CD4-positive, alpha-beta T cell treated with Interleukin-1 beta for 1 hour (primary cell): Measurements from ENCODE around the gene EHF.
A peak's percentile ranks its signal among the peaks of the same experiment; 100 is the strongest.

Experiments
- DNase-seq, 2 donors: peaks; one replicate each; pipeline ENCODE4 v3.0.0-alpha.2; 2020 to 2022

The EHF gene

DNA sequence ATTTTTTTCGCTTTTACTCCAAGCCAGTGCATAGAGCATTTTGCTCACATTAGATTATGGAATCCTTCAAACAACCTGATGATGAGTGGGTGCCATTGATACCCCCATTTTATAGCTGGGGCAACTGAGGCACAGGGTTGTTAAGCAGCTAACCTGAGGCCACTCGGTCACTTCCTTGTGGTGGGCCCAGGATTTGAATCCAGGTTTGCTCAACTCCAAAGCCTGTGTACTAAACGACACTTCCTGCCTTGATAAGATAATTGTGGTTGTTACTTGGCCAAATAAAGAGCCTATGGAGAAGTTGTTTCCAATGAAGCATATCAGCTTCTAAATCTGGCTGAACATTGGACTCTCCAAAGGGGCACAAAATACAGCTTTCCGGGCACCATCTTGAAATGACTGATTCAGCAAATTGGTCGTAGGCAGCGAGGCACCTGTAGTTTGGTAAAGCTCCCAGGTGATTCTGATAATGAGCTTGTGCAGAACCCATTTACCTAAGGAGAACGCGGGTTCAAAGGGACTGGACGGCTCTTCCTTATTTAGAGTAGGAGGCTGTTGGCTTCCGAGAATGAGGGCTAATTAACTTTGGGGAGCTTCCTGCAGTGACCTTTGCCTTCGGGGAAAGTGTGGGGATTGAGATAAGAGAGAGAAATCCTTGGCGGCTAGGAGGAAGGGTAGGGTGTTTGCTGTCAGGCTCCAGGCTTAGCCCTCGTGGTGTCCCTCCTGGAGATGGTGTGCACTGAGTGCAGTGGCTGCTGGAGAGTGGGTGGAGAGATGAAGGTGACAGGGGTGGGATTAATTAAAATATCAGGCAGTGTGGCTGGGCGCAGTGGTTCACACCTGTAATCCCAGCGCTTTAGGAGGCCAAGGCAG, 17.5 kb upstream of the EHF start:
- DNase-seq, result no peak

DNA sequence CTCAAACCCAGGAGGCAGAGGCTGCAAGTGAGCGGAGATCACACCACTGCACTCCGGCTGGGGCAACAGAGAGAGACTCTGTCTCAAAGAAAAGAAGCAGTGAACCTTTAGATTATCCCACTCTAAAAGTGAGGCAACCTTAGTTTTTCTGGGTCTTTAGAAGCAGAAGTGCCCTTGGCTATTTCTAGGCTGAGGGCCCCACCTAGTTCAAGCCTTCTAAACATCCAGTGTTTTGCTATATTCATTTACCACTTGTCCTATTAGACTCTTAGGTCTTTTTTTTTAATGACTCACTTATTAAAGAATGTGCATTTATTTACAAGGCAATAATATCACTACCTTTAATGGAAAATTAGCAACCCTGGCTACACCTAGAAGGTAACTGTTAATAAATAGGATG, 16.7 kb upstream of the EHF start:
- no peak for DNase-seq

DNA sequence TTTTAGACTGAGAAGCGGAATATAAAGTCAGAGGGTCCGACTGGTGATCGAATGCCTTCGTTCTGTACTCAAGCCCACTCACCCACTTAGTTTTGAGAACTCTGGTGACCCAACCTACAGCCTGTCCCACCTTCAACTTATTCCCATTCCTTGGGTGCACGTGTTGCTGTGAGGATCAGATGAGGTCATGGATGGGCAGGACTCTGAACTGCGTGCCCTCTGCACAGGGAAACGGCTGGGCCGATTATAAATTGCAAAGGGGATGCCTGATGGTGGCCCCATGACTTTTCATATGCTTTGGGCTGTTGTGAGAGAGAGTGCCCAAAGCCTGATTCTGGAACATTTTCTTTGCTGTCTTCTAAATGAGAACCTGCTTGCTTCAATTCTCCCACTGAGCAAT, 16.0 kb upstream of the EHF start:
- no peak for DNase-seq

DNA sequence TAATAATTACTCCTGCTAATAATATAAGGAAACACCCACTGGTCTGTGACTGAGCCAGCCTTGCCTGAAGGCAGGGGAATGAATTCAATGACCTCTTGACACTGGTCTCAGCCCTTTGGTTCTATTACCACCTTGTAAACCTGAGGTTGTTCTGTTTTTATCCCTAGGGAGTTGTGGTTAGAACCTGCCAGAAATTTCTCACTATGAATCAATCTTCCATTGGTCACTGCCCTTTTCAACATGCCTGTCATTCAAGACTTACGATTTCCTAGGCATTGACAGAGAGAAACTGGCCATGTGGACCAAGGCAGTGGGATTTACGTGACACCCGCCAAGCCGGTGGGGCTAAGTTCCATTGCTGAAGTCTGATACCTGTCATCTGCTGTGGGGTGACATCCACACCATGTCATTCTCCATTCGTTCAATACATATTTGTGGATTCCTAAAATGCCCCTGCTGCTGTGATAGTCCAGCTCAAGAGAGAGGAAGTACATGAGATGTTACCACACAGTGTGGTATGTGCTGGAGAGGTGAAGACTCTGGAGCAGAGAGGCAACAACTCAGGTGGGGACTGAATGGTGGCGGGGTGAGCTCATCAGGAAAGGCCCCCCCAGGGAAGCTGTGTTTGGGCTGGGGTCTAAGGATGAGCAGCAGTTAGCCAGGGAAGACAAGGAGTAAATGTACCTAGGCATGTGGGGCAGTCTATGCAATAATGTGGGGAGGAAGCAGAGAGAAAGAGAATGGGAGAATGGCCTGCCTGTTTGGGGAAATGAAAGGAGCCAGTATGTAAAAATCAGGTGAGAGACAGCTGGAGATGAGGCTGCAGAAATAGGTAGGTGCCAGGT, 15.2 kb upstream of the EHF start:
- DNase-seq, result no peak

DNA sequence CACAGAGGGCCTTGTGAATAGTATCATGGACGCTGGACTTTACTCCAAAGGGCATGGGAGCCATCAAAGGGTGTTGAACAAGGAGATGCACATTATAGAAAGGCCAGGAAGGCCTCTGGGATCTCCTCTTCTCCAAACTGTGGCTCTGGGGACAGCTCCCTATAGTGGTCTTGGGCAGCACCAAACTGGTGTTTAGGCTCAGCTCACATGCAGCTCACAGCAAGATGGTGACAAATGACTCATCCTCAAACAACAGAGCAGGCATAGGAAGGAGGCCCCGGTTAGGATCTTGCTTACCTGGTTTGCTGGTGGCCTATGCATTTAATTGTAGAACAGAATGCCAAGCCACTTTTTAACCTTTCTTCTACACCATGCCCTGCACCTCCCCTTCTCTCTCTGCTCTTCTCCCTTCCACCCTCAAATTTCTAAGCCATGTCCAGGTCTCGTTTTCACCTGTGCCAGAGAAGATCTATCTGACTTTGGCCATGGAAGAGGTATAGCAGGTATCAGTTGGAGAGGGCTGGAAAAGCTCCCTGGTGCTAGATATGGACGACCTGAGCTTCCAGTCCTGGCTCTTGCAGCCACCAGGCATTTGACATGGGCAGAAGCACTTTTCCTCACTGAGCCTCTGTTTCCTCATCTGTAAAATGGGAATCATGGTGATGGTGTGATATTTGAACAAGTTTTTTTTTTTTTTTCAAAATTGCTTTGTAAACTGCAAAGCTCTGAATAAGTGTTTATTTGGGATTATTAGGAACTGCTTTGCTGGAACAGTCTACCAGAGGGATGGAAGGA, 14.4 kb upstream of the EHF start:
- DNase-seq, result no peak

DNA sequence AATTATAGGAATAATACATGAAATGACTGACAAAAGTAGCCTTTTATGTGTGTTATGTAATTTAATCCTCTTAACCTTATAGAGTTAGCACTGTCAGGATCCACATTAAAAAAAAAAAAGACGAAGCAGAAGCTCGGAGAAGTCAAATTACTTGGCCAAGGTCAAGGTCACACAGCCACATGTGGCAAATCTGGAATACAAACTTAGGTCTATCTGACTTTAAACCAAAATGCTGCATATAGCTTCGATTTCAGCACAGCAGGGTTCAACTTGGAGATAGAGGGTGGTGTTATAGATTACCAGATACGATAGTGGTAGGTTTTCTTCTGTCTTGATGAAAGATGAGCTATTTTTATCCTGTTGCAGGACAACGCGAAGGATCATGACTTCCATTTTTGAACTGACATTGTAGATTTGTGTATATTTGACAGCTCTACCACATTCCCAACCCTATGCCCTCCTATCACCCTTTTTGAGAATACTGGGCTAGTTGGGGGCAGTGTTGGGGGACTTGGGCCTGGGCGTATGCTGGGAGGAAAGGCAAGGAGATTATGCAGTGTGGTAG, 11.6 kb upstream of the EHF start:
- DNase-seq, result no peak

DNA sequence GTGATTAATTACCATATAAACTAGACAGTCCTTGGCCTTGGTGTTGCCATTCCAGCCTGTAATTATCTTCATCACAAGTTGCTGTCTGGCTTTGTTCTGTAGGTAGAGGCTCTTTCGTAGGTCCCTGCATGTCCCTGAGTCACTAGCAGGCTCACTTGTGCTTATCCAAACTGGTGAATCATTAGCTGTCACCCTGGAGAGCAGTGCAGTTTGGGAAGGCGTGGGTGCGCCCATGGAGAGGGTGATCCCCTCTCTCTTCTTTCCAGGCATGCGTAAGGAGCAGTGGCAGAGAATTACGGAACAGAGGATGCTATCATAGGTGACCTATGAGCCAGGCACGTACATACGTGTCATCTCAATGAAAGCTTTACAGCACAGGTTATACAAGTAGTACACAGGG, 11.0 kb upstream of the EHF start:
- DNase-seq, result no peak

DNA sequence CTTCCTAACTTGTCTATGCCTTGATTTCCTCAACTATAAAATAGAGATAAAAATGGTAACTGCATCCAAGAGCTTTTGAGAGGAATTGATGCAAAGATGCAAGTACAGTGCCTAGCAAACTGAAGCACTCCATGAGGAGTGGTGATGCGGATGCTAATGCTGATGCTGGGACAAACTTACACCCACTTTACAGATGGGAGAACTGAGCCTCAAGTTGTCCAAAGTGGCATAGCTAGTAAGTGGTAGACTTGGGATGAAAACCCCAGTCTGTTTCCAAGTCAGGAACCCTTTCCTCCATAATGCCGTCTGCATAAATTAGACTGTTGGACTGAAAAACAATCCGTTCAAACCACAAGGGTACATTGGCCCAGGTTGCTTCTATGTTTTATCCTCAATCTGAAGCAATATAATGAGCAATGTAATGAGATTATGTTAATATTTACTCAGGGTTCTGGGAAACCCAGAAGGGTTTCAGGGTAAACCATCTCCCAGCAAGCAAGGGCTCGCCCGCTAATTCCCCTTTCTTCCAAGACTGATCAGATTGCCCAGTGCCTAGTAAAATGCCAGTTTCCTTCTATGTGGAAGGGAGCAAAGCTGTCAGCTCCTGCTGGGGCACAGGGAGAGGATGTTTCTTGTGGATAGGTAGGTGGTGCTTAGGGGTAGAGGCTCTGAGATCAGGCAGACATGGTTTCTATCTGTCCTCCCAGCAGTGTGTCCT, 10.4 kb upstream of the EHF start:
- DNase-seq, result no peak

DNA sequence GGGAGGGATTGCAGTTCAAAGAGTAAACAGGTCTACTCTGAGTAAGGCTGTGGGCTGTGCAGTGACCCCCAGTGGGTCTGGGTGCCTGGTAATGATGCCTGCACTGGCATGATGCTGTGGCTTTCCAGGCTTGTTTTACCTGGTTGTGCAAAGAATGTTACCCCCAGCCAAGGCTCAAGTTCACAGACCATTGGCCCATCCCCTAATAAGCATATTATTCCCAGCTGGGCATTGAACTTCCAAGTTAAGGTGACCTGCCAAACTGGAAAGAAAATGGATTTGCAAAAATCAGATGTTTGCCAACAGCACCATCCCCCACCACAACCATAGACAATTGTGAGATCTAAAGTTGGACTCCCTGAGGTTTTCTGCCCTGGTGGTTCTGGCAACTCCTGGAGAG, 7.9 kb upstream of the EHF start:
- no peak for DNase-seq

DNA sequence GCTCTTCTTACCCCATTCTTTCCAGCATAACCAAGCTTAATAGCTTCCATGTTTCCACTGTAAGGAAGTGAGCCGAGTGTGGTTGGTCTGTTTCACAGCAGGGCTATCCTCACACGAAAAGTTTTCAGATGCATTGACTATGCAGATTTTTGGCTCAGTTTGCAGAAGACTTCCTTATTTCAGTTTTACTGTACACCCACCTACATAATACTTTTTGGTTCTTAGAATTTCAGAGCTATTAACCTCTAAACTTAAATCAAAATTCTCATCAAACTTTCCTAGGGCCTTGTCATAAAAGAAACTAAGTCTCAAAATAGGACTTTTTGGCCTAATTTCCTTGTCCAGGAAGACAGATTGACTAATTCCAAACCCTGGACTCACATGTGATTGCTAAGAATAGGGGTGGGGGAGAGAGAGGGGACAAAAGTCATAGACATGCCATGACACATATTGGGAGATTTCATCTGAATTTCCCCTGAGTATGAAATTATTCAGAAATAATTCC, 7.3 kb upstream of the EHF start:
- no peak for DNase-seq

DNA sequence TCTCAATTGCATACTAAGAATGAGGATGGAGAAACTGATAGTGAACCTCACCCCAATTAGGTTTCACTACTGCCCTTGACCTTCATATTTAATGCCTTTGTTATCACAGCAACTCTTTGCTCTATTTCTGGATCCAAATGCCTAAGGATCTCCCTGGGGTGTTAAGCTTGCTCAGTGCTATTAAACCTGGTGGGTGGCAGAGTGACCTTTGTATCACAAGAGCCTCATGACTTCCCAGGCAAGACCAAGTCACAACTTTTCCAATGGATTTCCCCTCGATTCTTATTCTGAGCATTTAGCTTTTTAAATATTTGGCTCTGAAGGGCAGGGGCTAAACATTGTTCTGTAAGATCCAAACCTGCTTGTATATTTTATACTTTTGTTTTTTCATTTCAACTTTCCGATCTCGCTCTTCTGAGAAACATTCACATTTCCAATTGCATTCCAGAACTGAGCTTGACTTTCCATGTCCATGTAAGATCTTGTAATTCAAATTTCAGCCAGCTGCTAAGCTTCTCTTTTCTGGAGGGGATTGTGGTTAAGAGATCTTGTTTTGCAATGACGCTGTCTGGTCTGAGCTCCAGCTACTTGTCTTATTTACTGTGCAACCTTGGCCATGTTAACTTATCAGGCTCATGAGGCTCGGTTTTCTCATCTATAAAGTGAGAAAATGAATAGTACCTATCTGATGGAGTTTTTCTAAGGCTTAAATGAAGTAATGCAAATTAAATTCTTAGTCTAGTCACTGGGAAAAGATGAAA, 6.4 kb upstream of the EHF start:
- no peak for DNase-seq

DNA sequence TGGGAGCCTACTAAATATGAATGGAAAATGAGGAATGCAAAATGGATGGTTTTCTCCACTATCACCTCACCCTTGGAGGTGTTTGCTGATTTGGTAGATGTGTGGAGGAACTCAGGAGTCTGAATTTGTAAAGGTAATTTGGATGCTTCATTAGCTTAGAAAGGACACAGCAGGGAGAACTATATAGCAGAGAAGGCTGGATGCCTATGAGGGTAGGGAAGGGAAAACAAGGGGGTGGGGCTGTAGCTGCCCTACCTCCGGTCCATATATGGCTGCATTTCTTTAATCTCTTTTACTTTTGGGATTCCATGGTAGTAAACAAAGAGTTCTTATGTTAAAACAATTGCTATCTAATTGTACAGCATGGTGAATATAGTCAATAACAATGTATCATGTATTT, 4.8 kb upstream of the EHF start:
- no peak for DNase-seq

DNA sequence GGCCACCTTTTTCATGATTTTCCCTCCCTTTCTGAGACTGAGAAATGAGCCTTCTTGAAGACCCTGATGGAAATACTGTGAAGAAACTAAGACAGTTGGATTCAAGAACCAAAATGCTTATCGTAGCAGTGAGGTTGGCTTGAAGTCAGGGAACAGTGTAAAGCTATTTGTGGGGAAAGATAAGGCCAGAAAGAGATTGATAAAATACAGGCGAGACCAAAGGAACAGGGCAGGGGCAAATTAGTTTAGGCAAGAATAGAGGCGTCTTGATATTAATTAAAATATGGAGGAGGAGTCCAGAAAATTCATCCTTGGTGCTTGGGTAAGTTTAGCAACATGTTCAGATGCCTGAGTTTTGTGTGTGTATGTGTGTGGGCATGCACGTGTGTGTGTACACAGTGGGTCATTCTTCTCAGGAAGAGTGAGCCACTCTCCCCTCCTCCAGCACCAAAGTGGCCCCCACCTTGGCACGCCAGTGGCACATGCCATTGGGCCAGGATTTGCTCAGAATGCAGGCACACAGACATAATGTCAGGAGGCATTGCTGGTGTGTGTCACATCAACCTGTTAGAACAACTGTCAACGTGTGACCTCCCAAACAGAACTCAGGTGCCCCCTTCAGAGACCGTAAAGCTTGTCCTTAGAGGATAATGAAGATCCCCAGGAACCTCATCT, 3.9 kb upstream of the EHF start:
- no peak for DNase-seq

DNA sequence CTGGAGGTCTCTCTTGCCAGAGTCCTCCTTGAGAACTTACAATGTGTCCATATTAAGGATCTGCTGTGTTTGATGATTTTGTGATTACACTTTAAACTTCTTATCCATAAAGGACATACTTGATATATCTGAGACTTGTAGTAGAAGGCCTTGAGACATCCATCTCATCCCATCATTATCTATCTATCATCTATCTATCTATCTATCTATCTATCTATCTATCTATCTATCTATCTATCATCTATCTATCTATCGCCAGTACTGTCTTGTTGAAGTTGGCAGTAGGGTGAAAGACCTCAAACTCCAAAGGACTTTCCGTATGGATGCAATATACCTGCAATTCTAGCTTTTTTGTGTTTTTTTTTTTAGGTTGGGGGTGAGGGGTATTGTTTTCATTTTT, 2.5 kb upstream of the EHF start:
- no peak for DNase-seq

DNA sequence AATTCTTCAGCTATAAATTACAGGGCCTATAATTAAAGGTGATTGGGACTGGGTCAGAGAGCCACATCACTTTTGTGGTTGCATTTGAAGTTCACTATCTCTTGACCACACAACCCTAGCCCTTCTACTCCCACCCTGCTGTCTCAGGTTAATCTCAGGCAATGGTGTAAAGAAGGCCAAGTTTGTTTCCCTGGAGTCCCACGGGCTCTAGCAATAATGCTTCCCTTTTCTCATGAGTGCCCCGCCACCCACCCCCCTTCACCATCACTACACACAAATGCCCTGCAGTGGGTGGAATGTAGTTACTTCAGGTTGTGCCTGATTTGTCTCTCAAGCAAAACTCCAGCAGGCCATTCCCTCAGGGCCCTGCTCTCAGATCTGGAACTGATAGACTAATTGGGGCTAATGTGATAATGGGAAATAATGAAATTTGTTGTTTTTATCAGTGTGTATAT, 1.8 kb upstream of the EHF start:
- DNase-seq, result no peak

DNA sequence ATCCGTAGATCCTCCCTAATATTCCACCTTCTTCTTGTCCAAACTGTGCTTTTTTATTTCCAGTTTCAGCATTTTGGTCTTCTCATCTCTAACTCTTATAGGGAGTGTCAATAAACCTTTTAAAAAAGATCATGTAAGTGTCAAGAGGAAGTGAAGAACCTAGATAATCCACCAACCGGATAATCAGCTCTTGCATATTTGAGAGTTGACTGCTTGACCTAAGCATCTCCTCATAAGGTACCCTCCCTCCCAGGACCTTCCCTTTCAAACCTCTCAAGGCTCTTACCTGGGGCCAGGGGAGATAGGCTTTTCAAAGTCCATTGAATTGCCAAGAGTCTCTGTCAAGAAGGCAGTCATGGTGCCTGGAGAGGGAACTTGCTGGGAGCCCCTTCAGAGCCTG, 691 bp upstream of the EHF start:
- DNase-seq, result no peak

DNA sequence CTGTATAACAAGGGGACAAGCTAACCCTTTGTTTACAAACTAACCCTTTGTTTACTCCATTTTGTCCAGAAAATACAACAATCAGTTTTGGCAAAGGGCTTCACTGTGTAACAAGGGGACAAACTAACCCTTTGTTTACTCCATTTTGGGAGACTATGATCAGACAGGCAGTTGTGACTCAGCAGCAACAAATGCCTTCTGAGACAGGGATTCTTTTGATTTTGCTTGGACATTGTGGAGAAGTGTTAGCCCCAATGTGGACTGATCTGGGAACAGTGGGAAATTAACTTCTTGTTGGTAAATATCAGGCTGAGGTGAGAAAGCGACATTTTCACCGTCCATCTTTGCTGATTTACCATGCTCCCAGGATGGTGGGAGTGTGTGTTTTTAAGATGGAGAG, 983 bp downstream of the EHF start:
- DNase-seq, result no peak

DNA sequence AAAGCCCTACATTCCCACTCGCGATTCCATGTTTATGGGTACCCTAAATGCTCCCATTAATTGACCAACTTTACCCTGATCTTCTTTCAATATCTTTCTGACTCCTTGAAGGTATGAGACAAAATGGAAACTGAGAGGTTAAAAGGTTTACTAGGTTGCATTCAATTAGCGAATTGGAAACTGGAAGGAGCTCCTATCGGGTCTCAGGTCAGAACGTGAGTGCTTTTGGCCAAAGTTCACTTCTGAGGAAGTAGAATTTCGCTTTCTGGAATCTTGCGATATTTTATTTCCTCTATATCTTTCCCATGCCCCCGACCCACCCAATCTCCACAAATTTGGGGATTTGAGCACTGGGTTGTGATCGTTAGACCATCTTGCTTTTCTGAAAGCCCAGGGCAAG, 2.6 kb downstream of the EHF start:
- no peak for DNase-seq

DNA sequence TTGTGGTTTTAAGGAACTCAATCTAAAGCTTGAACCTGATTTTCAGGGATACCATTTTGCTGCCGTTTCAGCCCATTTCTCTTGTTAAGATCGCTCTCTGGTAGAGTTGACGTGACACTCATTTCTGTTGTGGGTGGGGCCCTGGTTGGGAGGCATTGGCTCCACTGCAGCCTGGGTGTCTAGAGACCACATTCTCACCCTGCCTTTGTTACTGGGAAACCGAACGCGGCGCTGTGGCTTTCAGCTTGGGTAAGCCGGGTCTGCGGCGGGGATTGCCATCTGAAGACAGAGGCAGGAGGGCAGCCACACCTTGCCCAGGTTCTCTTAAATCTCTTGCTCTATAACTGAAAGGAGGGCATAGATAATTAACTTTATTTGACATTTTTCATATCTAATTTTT, 3.2 kb downstream of the EHF start:
- peak; percentile 31 to 34 for DNase-seq

DNA sequence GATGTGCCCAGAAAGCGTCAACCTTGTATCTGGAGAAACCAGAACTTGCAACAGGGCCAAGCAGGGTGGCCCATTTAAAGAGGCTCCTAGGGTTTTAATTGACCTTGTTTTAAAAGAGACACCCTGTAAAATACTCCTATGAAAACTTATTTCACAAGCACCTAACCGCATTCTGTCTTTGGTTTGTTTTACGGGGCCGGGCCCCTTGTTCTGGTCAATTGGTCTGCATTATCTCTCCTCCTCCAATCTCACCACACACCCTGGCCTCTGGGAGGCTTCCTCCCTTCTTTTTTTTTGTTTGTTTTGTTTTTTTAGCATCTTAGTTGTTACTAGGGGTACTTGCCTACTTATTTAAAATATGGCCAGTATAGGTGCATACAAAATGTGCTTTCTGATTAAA, 4.7 kb downstream of the EHF start:
- DNase-seq, result no peak

DNA sequence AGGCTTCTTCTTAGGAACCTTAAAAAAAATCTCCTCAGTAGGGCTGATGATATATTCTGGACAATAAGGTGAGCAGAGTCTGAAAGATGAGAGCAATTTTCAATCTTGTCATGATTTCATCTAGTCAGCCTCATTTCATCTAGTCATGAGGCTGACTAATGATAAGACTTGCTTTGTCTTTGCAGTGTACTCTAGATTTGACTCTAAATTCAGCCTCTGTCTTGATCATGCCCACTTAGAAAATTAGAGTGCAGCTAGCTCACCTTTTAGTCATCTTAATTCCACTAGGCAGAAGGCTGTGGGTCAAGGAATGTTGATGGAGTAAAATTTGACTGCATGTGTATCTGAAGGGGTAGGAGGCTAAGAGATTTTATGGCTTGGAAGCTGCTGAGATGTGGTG, 5.5 kb downstream of the EHF start:
- no peak for DNase-seq
